Subcutaneous adipose tissue (tissue), 4 donors: ENCODE data around the gene HS3ST3B1. TPM values are rescaled to one million over a fixed set of nuclear protein-coding genes. Genes with fewer than 3 reads are reported as not detected.

Experiments
- CTCF ChIP-seq: fragments of 450-650 bp; IDR thresholded peaks from one replicate; pipeline ENCODE4 v1.5.1; 2016; ENCODE audit warnings: low read depth, mild to moderate bottlenecking, control low read depth, antibody characterized with exemption, moderate library complexity
- total RNA-seq, 4 donors: library from RNA; depleted of rRNA; stranded (reverse); fragments of >200 nt; gene quantifications; one replicate each; pipeline ENCODE4 v1.1.0, GENCODE V29; 2016

HS3ST3B1 gene
- total RNA-seq, 4 donors from 2014 or later, result 0.66 to 2.4 (median 1.1) TPM

- no peak for TF ChIP-seq CTCF
Measured at GRCh38 chr17:14308965-14309879, 8.3 kb downstream of the HS3ST3B1 start.

GRCh38 chr17:14310101-14310500, 9.2 kb downstream of the HS3ST3B1 start:
- TF ChIP-seq CTCF, result no peak

- no peak for TF ChIP-seq CTCF
Measured at GRCh38 chr17:14310605-14311004, 9.7 kb downstream of the HS3ST3B1 start.

GRCh38 chr17:14311186-14311705, 10.4 kb downstream of the HS3ST3B1 start:
- no peak for TF ChIP-seq CTCF

- TF ChIP-seq CTCF, result no peak
Measured at GRCh38 chr17:14311981-14312380, 11.1 kb downstream of the HS3ST3B1 start.

- no peak for TF ChIP-seq CTCF
Measured at GRCh38 chr17:14312522-14312921, 11.6 kb downstream of the HS3ST3B1 start.

- no peak for TF ChIP-seq CTCF
Measured at GRCh38 chr17:14316126-14316832, 15.4 kb downstream of the HS3ST3B1 start.
